GM18858 (cell line): ENCODE results near the gene SCN4B.

Source experiments
- ATAC-seq: cut with Tn5 transposase; IDR thresholded peaks from one replicate; pipeline ENCODE4 v1.9.1; 2021; ENCODE audit not compliant: unreplicated experiment

The SCN4B gene

GRCh38 chr11:118174006-118174567 lies 21.5 kb upstream of the SCN4B start:
- ATAC-seq, result no peak

- ATAC-seq, result no peak
Measured at GRCh38 chr11:118172356-118172755, 19.7 kb upstream of the SCN4B start.

GRCh38 chr11:118171269-118172062 lies 18.8 kb upstream of the SCN4B start:
- ATAC-seq, result no peak

GRCh38 chr11:118170882-118171268 lies 18.3 kb upstream of the SCN4B start:
- no peak for ATAC-seq

- no peak for ATAC-seq
Measured at GRCh38 chr11:118170231-118170630, 17.6 kb upstream of the SCN4B start.

GRCh38 chr11:118169300-118170140 lies 16.9 kb upstream of the SCN4B start:
- ATAC-seq, result no peak

DNA sequence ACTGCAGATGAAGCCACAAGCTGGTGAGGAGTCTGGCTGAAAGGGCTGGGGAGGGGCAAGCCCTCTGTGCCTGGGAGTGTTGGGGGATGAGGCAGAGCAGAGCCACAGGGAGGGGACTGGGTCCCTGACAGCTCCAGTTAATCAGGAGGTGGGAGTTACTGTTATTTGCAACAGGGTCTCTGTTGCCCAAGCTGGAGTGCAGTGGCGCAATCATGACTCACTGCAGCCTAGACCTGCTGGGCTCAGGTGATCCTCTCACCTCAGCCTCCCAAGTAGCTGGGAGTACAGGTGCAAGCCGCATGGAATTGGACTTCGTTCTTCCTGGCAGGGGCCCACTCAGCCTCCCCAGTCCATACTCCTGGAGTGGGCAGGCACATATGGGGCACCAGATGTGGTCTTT lies 16.1 kb upstream of the SCN4B start:
- no peak for ATAC-seq

GRCh38 chr11:118168316-118168715 lies 15.7 kb upstream of the SCN4B start:
- ATAC-seq, result no peak

- no peak for ATAC-seq
Measured at GRCh38 chr11:118167906-118168305, 15.3 kb upstream of the SCN4B start.

DNA sequence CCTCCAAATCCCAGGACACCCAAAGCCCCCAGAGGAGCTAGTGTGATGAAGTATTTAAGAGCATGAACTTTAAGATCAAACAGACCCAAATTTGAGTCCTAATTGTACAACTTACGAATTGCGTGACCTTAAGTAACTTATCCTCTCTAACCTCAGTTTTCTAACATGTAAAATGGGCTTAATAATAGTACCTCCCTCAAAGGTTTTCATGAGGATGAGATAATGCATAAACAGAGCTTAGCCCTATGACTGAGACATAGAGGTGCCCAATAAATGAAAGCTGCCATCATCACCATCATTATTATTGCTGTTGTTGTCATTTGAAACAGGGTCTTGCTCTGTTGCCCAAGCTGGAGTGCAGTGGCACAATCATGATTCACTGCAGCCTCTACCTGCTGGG lies 14.6 kb upstream of the SCN4B start:
- no peak for ATAC-seq

GRCh38 chr11:118166641-118167040 lies 14.0 kb upstream of the SCN4B start:
- no peak for ATAC-seq

- no peak for ATAC-seq
Measured at GRCh38 chr11:118164885-118165284, 12.3 kb upstream of the SCN4B start.

DNA sequence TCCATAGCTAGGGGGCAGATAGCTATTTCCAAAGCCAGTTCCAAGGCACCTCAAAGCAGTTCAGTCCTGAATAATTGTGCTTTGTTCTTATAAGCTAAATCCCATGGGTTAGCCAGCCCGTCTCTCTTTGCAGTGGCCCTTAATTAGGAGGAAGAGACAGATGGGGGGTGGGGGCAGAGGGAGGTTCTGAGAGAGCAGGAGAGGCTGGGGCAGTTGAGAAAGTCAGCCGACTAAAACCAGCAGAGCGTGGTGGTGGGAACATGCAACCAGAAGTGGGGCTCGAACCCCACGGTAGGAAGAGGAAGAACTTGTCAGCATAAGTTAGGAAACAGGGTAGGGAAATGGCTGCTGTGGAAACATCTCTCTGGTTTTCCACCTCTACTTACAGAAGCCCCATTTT lies 10.9 kb upstream of the SCN4B start:
- ATAC-seq, result no peak

DNA sequence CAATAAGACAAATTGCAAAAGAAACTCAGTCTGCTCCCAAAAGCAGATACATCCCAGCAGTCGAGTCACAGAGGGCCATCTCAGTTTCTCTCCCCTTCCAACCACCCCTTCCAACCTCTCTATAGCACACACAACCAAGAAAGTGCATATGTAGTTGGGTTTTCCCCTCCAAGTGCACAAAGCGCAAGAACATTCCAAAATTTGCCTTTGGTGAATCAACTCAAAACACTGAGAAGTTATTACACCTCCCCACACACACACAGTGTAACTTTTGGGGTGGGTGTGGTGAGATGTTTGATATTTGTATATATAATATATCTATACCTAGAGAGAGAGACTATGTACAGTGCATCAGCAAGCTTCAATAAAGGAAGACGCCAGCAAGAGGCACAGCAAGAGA lies 10.2 kb upstream of the SCN4B start:
- ATAC-seq, result no peak

- ATAC-seq, result no peak
Measured at GRCh38 chr11:118161786-118162185, 9.2 kb upstream of the SCN4B start.

GRCh38 chr11:118157186-118157895 lies 4.7 kb upstream of the SCN4B start:
- no peak for ATAC-seq

- no peak for ATAC-seq
Measured at GRCh38 chr11:118156531-118157185, 4.0 kb upstream of the SCN4B start.

DNA sequence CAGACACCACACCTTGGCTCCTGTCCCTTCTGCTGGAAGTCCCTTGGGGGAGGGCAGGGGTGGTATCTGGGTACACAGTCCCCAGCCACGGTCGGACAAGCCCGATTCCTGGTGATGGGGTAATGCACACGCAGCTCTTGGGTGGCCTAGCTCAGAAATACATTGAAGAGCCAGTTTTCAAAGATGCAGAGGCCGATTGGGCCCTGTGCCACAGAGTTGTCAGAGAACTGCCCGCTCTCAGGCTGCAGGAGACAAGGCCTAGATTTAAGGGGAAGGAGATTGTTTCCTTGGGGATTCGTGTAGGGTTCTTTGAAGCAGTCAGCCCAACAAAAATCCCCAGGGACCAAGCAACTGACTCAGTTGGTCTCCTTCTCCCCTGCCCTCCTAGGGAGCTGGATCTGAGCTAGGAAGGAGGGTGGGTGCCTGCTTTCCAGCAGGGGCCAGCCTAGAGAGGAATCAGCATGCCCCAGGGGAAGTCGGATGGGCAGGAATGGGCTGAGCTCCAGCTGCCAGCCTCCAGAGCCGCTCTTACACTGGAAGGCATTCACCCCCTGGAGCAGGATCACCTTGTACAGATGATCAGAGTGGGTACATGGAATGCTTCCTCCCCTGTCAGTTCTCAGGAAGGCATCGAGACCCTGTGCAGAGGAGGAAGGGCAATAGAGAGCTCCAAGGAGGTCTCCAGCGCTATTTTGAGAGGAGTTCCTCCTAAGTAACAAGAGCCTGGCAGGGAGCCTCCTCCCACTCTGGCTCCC lies 3.3 kb upstream of the SCN4B start:
- no peak for ATAC-seq

- ATAC-seq, result no peak
Measured at GRCh38 chr11:118154641-118155040, 2.0 kb upstream of the SCN4B start.

DNA sequence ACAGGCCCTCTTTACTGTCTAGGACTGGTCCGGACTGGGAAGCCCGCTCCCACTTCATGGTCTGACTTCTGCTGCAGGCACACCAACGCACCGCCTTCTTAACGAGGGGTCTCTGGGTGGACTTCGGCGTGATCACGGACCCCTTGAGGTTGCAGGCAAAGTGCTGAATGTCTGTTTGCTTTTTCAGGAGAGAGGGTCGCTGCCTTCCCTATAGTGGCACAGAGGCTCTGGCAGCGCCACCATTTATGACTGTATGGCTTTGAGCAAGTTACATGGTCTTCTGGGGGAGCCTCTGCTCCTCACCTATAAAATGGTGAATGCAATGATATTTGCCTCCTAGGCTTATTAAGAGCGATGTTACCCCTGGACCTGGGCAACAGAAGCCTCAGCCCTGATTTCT lies 1.4 kb upstream of the SCN4B start:
- no peak for ATAC-seq
